Endothelial cell (in vitro differentiated cells): Measurements from ENCODE around the gene POP7. TPM values are rescaled to one million over a fixed set of nuclear protein-coding genes. Genes with fewer than 3 reads are reported as not detected.
A peak's percentile ranks its signal among the peaks of the same experiment; 100 is the strongest.

Experiments
- DNase-seq: peaks from one replicate; pipeline ENCODE4 v3.0.0; 2021; ENCODE audit warnings: low spot score
- H3K27ac Mint-ChIP-seq: one replicate; pipeline ENCODE4 v1.8.0; 2021; ENCODE audit warnings: mixed read lengths, inconsistent platforms; ENCODE audit not compliant: unreplicated experiment
- H3K27me3 Mint-ChIP-seq: one replicate; pipeline ENCODE4 v1.8.0; 2021; ENCODE audit warnings: mild to moderate bottlenecking, moderate library complexity, mixed read lengths, inconsistent platforms; ENCODE audit not compliant: unreplicated experiment
- H3K36me3 Mint-ChIP-seq: one replicate; pipeline ENCODE4 v1.8.0; 2021; ENCODE audit warnings: mild to moderate bottlenecking, low read depth, mixed read lengths, inconsistent platforms; ENCODE audit not compliant: unreplicated experiment
- H3K4me1 Mint-ChIP-seq: one replicate; pipeline ENCODE4 v1.8.0; 2021; ENCODE audit warnings: mild to moderate bottlenecking, mixed read lengths, inconsistent platforms; ENCODE audit not compliant: unreplicated experiment
- H3K4me3 Mint-ChIP-seq: one replicate; pipeline ENCODE4 v1.8.0; 2021; ENCODE audit warnings: mild to moderate bottlenecking, mixed read lengths, inconsistent platforms; ENCODE audit not compliant: unreplicated experiment
- H3K9me3 Mint-ChIP-seq: one replicate; pipeline ENCODE4 v1.8.0; 2021; ENCODE audit warnings: mixed read lengths, inconsistent platforms; ENCODE audit not compliant: unreplicated experiment
- CTCF ChIP-seq: fragments of 200-600 bp; sonication (generic); IDR thresholded peaks from one replicate; pipeline ENCODE4 v1.5.0; 2021; ENCODE audit warnings: antibody characterized with exemption; ENCODE audit not compliant: unreplicated experiment
- total RNA-seq: library from RNA; stranded (reverse); fragmentation: NEBNext Ultra II Directional; extraction: Animal tissue kit (Norgen Biotek cat#: 25700); gene quantifications from one replicate; pipeline ENCODE4 v1.2.1, GENCODE V29; 2021; ENCODE audit not compliant: unreplicated experiment

POP7 gene
- total RNA-seq, 1 donor from 2014 or later, result 30.6 TPM

- H3K27me3 Mint-ChIP-seq, result peaks cover 11% of the 10 kb centered on the region
- H3K27ac Mint-ChIP-seq, result peak overlapping the region; percentile 36
- H3K36me3 Mint-ChIP-seq, result peaks cover 22% of the 10 kb centered on the region
- no peak for TF ChIP-seq CTCF
- H3K4me1 Mint-ChIP-seq, result peaks cover 17% of the 10 kb centered on the region
- peak overlapping the region; percentile 56 for H3K4me3 Mint-ChIP-seq
- H3K9me3 Mint-ChIP-seq, result no peaks in the 10 kb centered on the region
- DNase-seq, result no peak
Observed at GRCh38 chr7:100689230-100690135, 16.4 kb upstream of the POP7 start.

- DNase-seq, result peak; percentile 85
- Mint-ChIP-seq H3K4me3 (peak overlapping the region; percentile 97), H3K27ac (no peak overlapping the region), H3K36me3 (peaks cover 21% of the 10 kb centered on the region), H3K27me3 (peaks cover 15% of the 10 kb centered on the region), H3K4me1 (peaks cover 20% of the 10 kb centered on the region), H3K9me3 (no peaks in the 10 kb centered on the region)
- peak; percentile 88 for TF ChIP-seq CTCF
Observed at GRCh38 chr7:100691676-100692577, 14.0 kb upstream of the POP7 start.

- H3K9me3 Mint-ChIP-seq, result no peaks in the 10 kb centered on the region
Observed at GRCh38 chr7:100692578-100692961, 13.4 kb upstream of the POP7 start.

GRCh38 chr7:100693312-100694097 is 12.4 kb upstream of the POP7 start:
- Mint-ChIP-seq H3K27ac (peak overlapping the region; percentile 88), H3K4me1 (peaks cover 20% of the 10 kb centered on the region), H3K27me3 (peaks cover 15% of the 10 kb centered on the region), H3K4me3 (peak overlapping the region; percentile 97), H3K9me3 (no peaks in the 10 kb centered on the region), H3K36me3 (peaks cover 17% of the 10 kb centered on the region)
- DNase-seq, result peak; percentile 50
- no peak for TF ChIP-seq CTCF

More at GRCh38 chr7:100692578-100692961, 13.4 kb upstream of the POP7 start:
- H3K4me1 Mint-ChIP-seq, result peaks cover 20% of the 10 kb centered on the region
- peak overlapping the region; percentile 88 for H3K27ac Mint-ChIP-seq
- DNase-seq, result no peak
- H3K36me3 Mint-ChIP-seq, result peaks cover 21% of the 10 kb centered on the region
- peak overlapping the region; percentile 97 for H3K4me3 Mint-ChIP-seq
- peaks cover 15% of the 10 kb centered on the region for H3K27me3 Mint-ChIP-seq
- no peak for TF ChIP-seq CTCF
